ENCODE results near the gene IFT88. TPM values are rescaled to one million over a fixed set of nuclear protein-coding genes. Genes with fewer than 3 reads are reported as not detected.

Gene IFT88
- total and polyA plus RNA-seq, 4 donors, result 3.4 to 19.1 (median 13.0) TPM

GRCh38 chr13:20558982-20559381, 8.0 kb upstream of the IFT88 start:
- intact Hi-C loops (cut with DNase I), result no loop called here
- Histone ChIP-seq H3K4me3 (ENCODE audit: low read length in 2 of 2) (no peak overlapping the region), H3K27me3 (ENCODE audit: control insufficient read depth in 1 of 2, insufficient read depth in 2 of 2, low read length in 1 of 2) (no peaks in the 10 kb centered on the region), H3K36me3 (ENCODE audit: control insufficient read depth in 1 of 2, insufficient read depth in 2 of 2, low read length in 1 of 2) (no peaks in the 10 kb centered on the region), H3K4me1 (ENCODE audit: control insufficient read depth in 1 of 2, insufficient read depth in 2 of 2, low read length in 2 of 2) (no peaks in the 10 kb centered on the region), H3K9me3 (ENCODE audit: control insufficient read depth, low read length) (no peaks in the 10 kb centered on the region), H3K27ac (ENCODE audit: low read depth in 1 of 2, low read length in 2 of 2) (no peak overlapping the region)
- WGBS, 2 donors, result 87 to 92% methylated on average over 3 of the region's 3 CpGs
- no peak for ATAC-seq (ENCODE audit: low FRiP score)
- DNase-seq, result no peak

GRCh38 chr13:20559659-20560356, 7.1 kb upstream of the IFT88 start:
- DNase-seq (no peak), ATAC-seq (ENCODE audit: low FRiP score) (no peak)
- Histone ChIP-seq H3K9me3 (ENCODE audit: control insufficient read depth, low read length) (no peaks in the 10 kb centered on the region), H3K36me3 (ENCODE audit: control insufficient read depth in 1 of 2, insufficient read depth in 2 of 2, low read length in 1 of 2) (no peaks in the 10 kb centered on the region), H3K4me3 (ENCODE audit: low read length in 2 of 2) (no peak overlapping the region), H3K27me3 (ENCODE audit: control insufficient read depth in 1 of 2, insufficient read depth in 2 of 2, low read length in 1 of 2) (no peaks in the 10 kb centered on the region), H3K27ac (ENCODE audit: low read depth in 1 of 2, low read length in 2 of 2) (no peak overlapping the region), H3K4me1 (ENCODE audit: control insufficient read depth in 1 of 2, insufficient read depth in 2 of 2, low read length in 2 of 2) (no peaks in the 10 kb centered on the region)
- 76 to 78% methylated on average over 6 of the region's 6 CpGs for WGBS, 2 donors
- intact Hi-C loops (cut with DNase I), result loop anchor here in 1 of 2 donors (10.0 kb wide), 1 partner anchor 145 kb away; the partner anchor contains the start of gene IL17D

GRCh38 chr13:20561741-20562140, 5.2 kb upstream of the IFT88 start:
- H3K27ac ChIP-seq (ENCODE audit: low read depth in 1 of 2, low read length in 2 of 2), result no peak overlapping the region
- 47 to 52% methylated on average over 5 of the region's 5 CpGs for WGBS, 2 donors
- no peaks in the 10 kb centered on the region for H3K9me3 ChIP-seq (ENCODE audit: control insufficient read depth, low read length)
- ATAC-seq (ENCODE audit: low FRiP score) (no peak), DNase-seq (no peak)
- H3K4me1 ChIP-seq (ENCODE audit: control insufficient read depth in 1 of 2, insufficient read depth in 2 of 2, low read length in 2 of 2), result no peaks in the 10 kb centered on the region
- H3K36me3 ChIP-seq (ENCODE audit: control insufficient read depth in 1 of 2, insufficient read depth in 2 of 2, low read length in 1 of 2), result no peaks in the 10 kb centered on the region
- no peaks in the 10 kb centered on the region for H3K27me3 ChIP-seq (ENCODE audit: control insufficient read depth in 1 of 2, insufficient read depth in 2 of 2, low read length in 1 of 2)
- H3K4me3 ChIP-seq (ENCODE audit: low read length in 2 of 2), result no peak overlapping the region
- intact Hi-C loops (cut with DNase I), result loop anchor here in 1 of 2 donors (10.0 kb wide), 1 partner anchor 143 kb away; the partner anchor contains the start of gene IL17D

DNA sequence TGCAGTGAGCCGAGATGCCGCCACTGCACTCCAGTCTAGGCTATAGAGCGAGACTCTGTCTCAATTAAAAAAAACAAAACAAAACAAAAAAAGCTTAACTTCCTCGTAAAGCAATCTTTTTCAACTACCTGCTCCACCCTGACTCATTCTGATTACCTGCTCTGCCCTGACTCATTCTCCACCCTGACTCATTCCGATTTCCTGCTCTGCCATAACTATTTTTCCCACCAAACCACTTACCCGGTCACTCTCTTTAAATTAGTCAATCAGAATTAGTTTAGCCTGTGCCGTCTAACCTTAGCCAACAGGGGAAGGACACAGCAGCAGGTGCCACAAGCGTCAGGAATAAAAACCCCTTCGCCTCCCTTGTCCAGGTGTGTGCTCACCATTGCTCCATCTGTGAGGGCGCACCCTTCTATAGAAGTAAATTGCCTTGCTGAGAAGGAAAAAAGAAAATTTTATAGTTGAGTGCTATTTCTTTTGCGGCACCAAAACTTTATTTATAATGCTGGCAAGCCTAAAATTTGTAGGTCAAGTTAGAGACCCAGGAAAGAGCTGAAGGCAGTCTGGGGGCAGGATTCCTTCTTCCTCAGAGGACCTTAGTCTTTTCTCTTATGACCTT, 1.7 kb upstream of the IFT88 start:
- intact Hi-C loops (cut with DNase I), result loop anchor here (5.0 to 10.0 kb wide), 4 partner anchors 38 to 207 kb away; partner anchors contain the start of genes CRYL1 (in 2 of the 2), EEF1AKMT1 (in 1 of the 2) and IL17D (in 1 of the 2)
- 93 to 97% methylated on average over 11 of the region's 11 CpGs for WGBS, 2 donors
- no peak for ATAC-seq (ENCODE audit: low FRiP score)
- H3K9me3 ChIP-seq (ENCODE audit: control insufficient read depth, low read length), result no peaks in the 10 kb centered on the region
- no peak overlapping the region for H3K4me3 ChIP-seq (ENCODE audit: low read length in 2 of 2)
- H3K4me1 ChIP-seq (ENCODE audit: control insufficient read depth in 1 of 2, insufficient read depth in 2 of 2, low read length in 2 of 2), result peaks cover 0 to 3% of the 10 kb centered on the region in 2 donors
- no peak overlapping the region for H3K27ac ChIP-seq (ENCODE audit: low read depth in 1 of 2, low read length in 2 of 2)
- H3K27me3 ChIP-seq (ENCODE audit: control insufficient read depth in 1 of 2, insufficient read depth in 2 of 2, low read length in 1 of 2), result no peaks in the 10 kb centered on the region
- DNase-seq, result no peak
- H3K36me3 ChIP-seq (ENCODE audit: control insufficient read depth in 1 of 2, insufficient read depth in 2 of 2, low read length in 1 of 2), result no peaks in the 10 kb centered on the region

GRCh38 chr13:20566468-20566897, 474 bp upstream of the IFT88 start:
- WGBS, 2 donors, result 1 to 3% methylated on average over 21 of the region's 21 CpGs
- DNase-seq (no peak), ATAC-seq (ENCODE audit: low FRiP score) (no peak)
- H3K9me3 ChIP-seq (ENCODE audit: control insufficient read depth, low read length), result no peaks in the 10 kb centered on the region
- no peaks in the 10 kb centered on the region for H3K27me3 ChIP-seq (ENCODE audit: control insufficient read depth in 1 of 2, insufficient read depth in 2 of 2, low read length in 1 of 2)
- H3K27ac ChIP-seq (ENCODE audit: low read depth in 1 of 2, low read length in 2 of 2), result peak overlapping the region in 1 of 2 donors; percentile 91
- H3K36me3 ChIP-seq (ENCODE audit: control insufficient read depth in 1 of 2, insufficient read depth in 2 of 2, low read length in 1 of 2), result no peaks in the 10 kb centered on the region
- peaks cover 0 to 3% of the 10 kb centered on the region in 2 donors for H3K4me1 ChIP-seq (ENCODE audit: control insufficient read depth in 1 of 2, insufficient read depth in 2 of 2, low read length in 2 of 2)
- intact Hi-C loops (cut with DNase I), result loop anchor here (5.0 to 10.0 kb wide), 4 partner anchors 39 to 206 kb away; partner anchors contain the start of genes CRYL1 (in 2 of the 2), EEF1AKMT1 (in 1 of the 2) and IL17D (in 1 of the 2)
- H3K4me3 ChIP-seq (ENCODE audit: low read length in 2 of 2), result peak overlapping the region; percentile 59 to 89

DNA sequence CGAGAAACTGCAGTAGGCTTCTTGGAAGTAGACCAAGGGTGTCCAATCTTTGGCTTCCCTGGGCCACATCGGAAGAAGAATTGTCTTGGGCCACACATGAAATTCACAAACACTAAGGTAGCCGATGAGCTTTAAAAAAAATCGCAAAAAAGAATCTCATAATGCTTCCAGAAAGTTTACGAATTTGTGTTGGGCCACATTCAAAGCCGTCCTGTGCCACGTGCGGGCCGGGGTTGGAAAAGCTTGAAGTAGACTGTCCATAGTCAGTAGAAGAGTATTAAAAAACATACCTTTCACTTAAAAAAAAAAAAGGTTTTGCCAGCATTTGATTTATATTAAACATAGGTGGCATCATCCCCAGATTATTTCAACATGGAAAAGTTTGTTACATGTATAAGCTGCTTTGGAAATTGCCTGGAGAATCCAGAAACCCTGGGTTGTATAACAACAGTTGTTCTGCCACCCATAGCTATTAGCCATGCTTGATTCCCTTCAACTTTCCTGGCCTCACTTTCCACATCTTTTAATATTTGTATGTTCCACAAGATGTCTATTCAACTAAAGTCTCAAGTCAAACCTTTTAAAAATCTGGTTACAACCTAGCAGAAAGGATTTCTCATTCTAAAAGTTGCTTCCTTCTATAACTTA, 1.0 kb downstream of the IFT88 start:
- H3K4me3 ChIP-seq (ENCODE audit: low read length in 2 of 2), result peak overlapping the region; percentile 59 to 89
- peak overlapping the region; percentile 74 to 95 for H3K27ac ChIP-seq (ENCODE audit: low read depth in 1 of 2, low read length in 2 of 2)
- H3K4me1 ChIP-seq (ENCODE audit: control insufficient read depth in 1 of 2, insufficient read depth in 2 of 2, low read length in 2 of 2), result peaks cover 0 to 3% of the 10 kb centered on the region in 2 donors
- ATAC-seq (ENCODE audit: low FRiP score) (no peak), DNase-seq (no peak)
- 5% methylated on average over 9 of the region's 9 CpGs for WGBS, 2 donors
- intact Hi-C loops (cut with DNase I), result loop anchor here (5.0 to 10.0 kb wide), 4 partner anchors 41 to 204 kb away; partner anchors contain the start of genes CRYL1 (in 2 of the 2), EEF1AKMT1 (in 1 of the 2) and IL17D (in 1 of the 2)
- no peaks in the 10 kb centered on the region for H3K9me3 ChIP-seq (ENCODE audit: control insufficient read depth, low read length)
- no peaks in the 10 kb centered on the region for H3K27me3 ChIP-seq (ENCODE audit: control insufficient read depth in 1 of 2, insufficient read depth in 2 of 2, low read length in 1 of 2)
- peaks cover 0 to 3% of the 10 kb centered on the region in 2 donors for H3K36me3 ChIP-seq (ENCODE audit: control insufficient read depth in 1 of 2, insufficient read depth in 2 of 2, low read length in 1 of 2)

DNA sequence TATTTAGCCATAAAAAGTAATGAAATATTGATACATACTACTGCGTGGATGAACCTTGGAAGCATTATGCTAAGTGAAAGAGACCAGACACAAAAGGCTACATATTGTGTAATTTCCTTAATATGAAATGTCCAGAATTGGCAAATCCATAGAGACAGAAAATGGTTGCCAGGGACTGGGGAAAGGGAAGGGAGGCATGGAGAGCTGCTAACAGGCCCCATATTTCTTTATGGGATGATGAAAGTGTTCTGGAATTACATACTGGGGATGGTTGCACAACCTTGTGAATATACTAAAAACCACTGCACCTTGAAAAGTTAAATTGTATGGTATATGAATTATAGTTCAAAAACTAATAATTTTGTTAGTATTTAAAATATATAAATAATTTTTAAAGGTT, 3.6 kb downstream of the IFT88 start:
- no peak for ATAC-seq (ENCODE audit: low FRiP score)
- no peaks in the 10 kb centered on the region for H3K9me3 ChIP-seq (ENCODE audit: control insufficient read depth, low read length)
- peaks cover 0 to 6% of the 10 kb centered on the region in 2 donors for H3K36me3 ChIP-seq (ENCODE audit: control insufficient read depth in 1 of 2, insufficient read depth in 2 of 2, low read length in 1 of 2)
- no peak for DNase-seq
- peaks cover 0 to 3% of the 10 kb centered on the region in 2 donors for H3K4me1 ChIP-seq (ENCODE audit: control insufficient read depth in 1 of 2, insufficient read depth in 2 of 2, low read length in 2 of 2)
- WGBS, 2 donors, result 95 to 98% methylated on average over 1 of the region's 1 CpG
- intact Hi-C loops (cut with DNase I), result no loop called here
- H3K4me3 ChIP-seq (ENCODE audit: low read length in 2 of 2), result no peak overlapping the region
- no peaks in the 10 kb centered on the region for H3K27me3 ChIP-seq (ENCODE audit: control insufficient read depth in 1 of 2, insufficient read depth in 2 of 2, low read length in 1 of 2)
- H3K27ac ChIP-seq (ENCODE audit: low read depth in 1 of 2, low read length in 2 of 2), result no peak overlapping the region

GRCh38 chr13:20571676-20572075, 4.7 kb downstream of the IFT88 start:
- Histone ChIP-seq H3K4me1 (ENCODE audit: control insufficient read depth in 1 of 2, insufficient read depth in 2 of 2, low read length in 2 of 2) (peaks cover 0 to 3% of the 10 kb centered on the region in 2 donors), H3K9me3 (ENCODE audit: control insufficient read depth, low read length) (no peaks in the 10 kb centered on the region)
- intact Hi-C loops (cut with DNase I), result no loop called here

More at GRCh38 chr13:20571676-20572075, 4.7 kb downstream of the IFT88 start:
- Histone ChIP-seq H3K4me3 (ENCODE audit: low read length in 2 of 2) (no peak overlapping the region), H3K27ac (ENCODE audit: low read depth in 1 of 2, low read length in 2 of 2) (no peak overlapping the region), H3K36me3 (ENCODE audit: control insufficient read depth in 1 of 2, insufficient read depth in 2 of 2, low read length in 1 of 2) (peaks cover 0 to 6% of the 10 kb centered on the region in 2 donors), H3K27me3 (ENCODE audit: control insufficient read depth in 1 of 2, insufficient read depth in 2 of 2, low read length in 1 of 2) (no peaks in the 10 kb centered on the region)
- DNase-seq, result no peak
- no peak for ATAC-seq (ENCODE audit: low FRiP score)
